ENCODE data around the gene CLRN2.

The CLRN2 gene

GRCh38 chr4:17510582-17510981 is 4.4 kb upstream of the CLRN2 start:
- Histone ChIP-seq H3K27ac (replicated peaks) (no peak overlapping the region; the same call in 1 of the 2 replicates), H3K27me3 (ENCODE audit: insufficient read depth, poor library complexity, severe bottlenecking) (no peaks in the 10 kb centered on the region), H3K4me3 (replicated peaks; ENCODE audit: insufficient read depth, low read length) (no peak overlapping the region; the same call in 1 of the 2 replicates)
- TF ChIP-seq POLR2AphosphoS5 (IDR thresholded peaks at IDR 0.05; ENCODE audit: low read depth): no peak
- no peak for TF ChIP-seq REST (IDR thresholded peaks at IDR 0.05; ENCODE audit: insufficient replicate concordance, low read depth)
- no peak for TF ChIP-seq CTCF (IDR thresholded peaks at IDR 0.05; ENCODE audit: insufficient read depth, low read length)
- TF ChIP-seq GABPA (IDR thresholded peaks at IDR 0.05; ENCODE audit: low read depth): no peak
- no peak for TF ChIP-seq SPI1 (IDR thresholded peaks at IDR 0.05; ENCODE audit: borderline replicate concordance, low read depth)
- DNase-seq (ENCODE audit: low read depth in 1 of 2, low spot score in 1 of 2): no peak

- H3K4me3 ChIP-seq (replicated peaks; ENCODE audit: insufficient read depth, low read length): peak overlapping the region; percentile 61
- no peak for TF ChIP-seq REST (IDR thresholded peaks at IDR 0.05; ENCODE audit: insufficient replicate concordance, low read depth)
- no peak for TF ChIP-seq SPI1 (IDR thresholded peaks at IDR 0.05; ENCODE audit: borderline replicate concordance, low read depth)
- no peak for TF ChIP-seq CTCF (IDR thresholded peaks at IDR 0.05; ENCODE audit: insufficient read depth, low read length)
- TF ChIP-seq POLR2AphosphoS5 (IDR thresholded peaks at IDR 0.05; ENCODE audit: low read depth): no peak
- no peak for TF ChIP-seq GABPA (IDR thresholded peaks at IDR 0.05; ENCODE audit: low read depth)
- H3K27ac ChIP-seq (replicated peaks): peak overlapping the region; percentile 86
- no peak for DNase-seq (ENCODE audit: low read depth in 1 of 2, low spot score in 1 of 2)
- no peaks in the 10 kb centered on the region for H3K27me3 ChIP-seq (ENCODE audit: insufficient read depth, poor library complexity, severe bottlenecking)
Observed at GRCh38 chr4:17511051-17511450, 3.9 kb upstream of the CLRN2 start.

- peak; percentile 38 to 73 for DNase-seq (ENCODE audit: low read depth in 1 of 2, low spot score in 1 of 2)
- no peaks in the 10 kb centered on the region for H3K27me3 ChIP-seq (ENCODE audit: insufficient read depth, poor library complexity, severe bottlenecking)
- peak overlapping the region; percentile 86 for H3K27ac ChIP-seq (replicated peaks)
- peak overlapping the region; percentile 61 for H3K4me3 ChIP-seq (replicated peaks; ENCODE audit: insufficient read depth, low read length)
- TF ChIP-seq GABPA (IDR thresholded peaks at IDR 0.05; ENCODE audit: low read depth): no peak
- TF ChIP-seq REST (IDR thresholded peaks at IDR 0.05; ENCODE audit: insufficient replicate concordance, low read depth): no peak
- TF ChIP-seq CTCF (IDR thresholded peaks at IDR 0.05; ENCODE audit: insufficient read depth, low read length): no peak
- TF ChIP-seq POLR2AphosphoS5 (IDR thresholded peaks at IDR 0.05; ENCODE audit: low read depth): no peak
- TF ChIP-seq SPI1 (IDR thresholded peaks at IDR 0.05; ENCODE audit: borderline replicate concordance, low read depth): no peak
Observed at GRCh38 chr4:17511509-17511949, 3.4 kb upstream of the CLRN2 start.

All from HL-60 (cell line).